ENCODE measurements around the gene WDR73. TPM values are rescaled to one million over a fixed set of nuclear protein-coding genes. Genes with fewer than 3 reads are reported as not detected.
"Not testable (repeated sequence)": the region's sequence is repeated elsewhere in the genome, so short reads cannot be mapped to it uniquely, and the experiment has no call there.

WDR73 gene
- total and polyA plus RNA-seq, 12 donors, result 8.3 to 45.6 (median 32.8) TPM

- DNase-seq, result no peak
- Histone ChIP-seq H3K4me3 (no peak overlapping the region), H3K9me3 (replicated peaks in 1 of 3) (no peaks in the 10 kb centered on the region), H3K4me1 (replicated peaks in 1 of 2) (peaks cover 9 to 16% of the 10 kb centered on the region in 2 donors), H3K36me3 (replicated peaks in 1 of 2) (peaks cover 0 to 100% of the 10 kb centered on the region in 2 donors), H3K27me3 (no peaks in the 10 kb centered on the region), H3K27ac (no peak overlapping the region)
- intact Hi-C loops (cut with DNase I), result no loop called here
- TF ChIP-seq CTCF (IDR thresholded peaks at IDR 0.05) (no peak), POLR2A (IDR thresholded peaks at IDR 0.05) (no peak)
- WGBS, 4 donors, result 83 to 91% (median 87%) methylated on average over 2 to 10 of the region's 10 CpGs
These were observed 8.6 kb downstream of the WDR73 start for GRCh38 chr15:84645496-84645895.

- DNase-seq, result no peak
- Histone ChIP-seq H3K27me3 (no peaks in the 10 kb centered on the region), H3K4me1 (replicated peaks in 1 of 2) (peaks cover 8 to 12% of the 10 kb centered on the region in 2 donors), H3K4me3 (no peak overlapping the region), H3K9me3 (replicated peaks in 1 of 3) (no peaks in the 10 kb centered on the region), H3K36me3 (replicated peaks in 1 of 2) (peaks cover 0 to 100% of the 10 kb centered on the region in 2 donors), H3K27ac (no peak overlapping the region)
- no peak for TF ChIP-seq CTCF (IDR thresholded peaks at IDR 0.05)
- TF ChIP-seq POLR2A (IDR thresholded peaks at IDR 0.05), result no peak
- intact Hi-C loops (cut with DNase I), result no loop called here
- 81 to 98% (median 92%) methylated on average over 5 to 6 of the region's 6 CpGs for WGBS, 4 donors
These were observed 10.2 kb downstream of the WDR73 start for GRCh38 chr15:84643838-84644237.

GRCh38 chr15:84642640-84643039 is 11.4 kb downstream of the WDR73 start:
- intact Hi-C loops (cut with DNase I); H3K27me3 ChIP-seq; H3K9me3 ChIP-seq (replicated peaks in 1 of 3); H3K27ac ChIP-seq; H3K4me3 ChIP-seq; H3K4me1 ChIP-seq (replicated peaks in 1 of 2): not testable (repeated sequence)
- peaks cover 0 to 99% of the 10 kb centered on the region in 2 donors for H3K36me3 ChIP-seq (replicated peaks in 1 of 2)
- WGBS, 4 donors, result 50 to 99% (median 69%) methylated on average over 2 of the region's 2 CpGs
- DNase-seq, result peak in 1 of 7 donors; percentile 10

GRCh38 chr15:84641871-84642270 is 12.2 kb downstream of the WDR73 start:
- peak in 1 of 7 donors; percentile 10 for DNase-seq
- H3K27ac ChIP-seq; H3K27me3 ChIP-seq; intact Hi-C loops (cut with DNase I); H3K9me3 ChIP-seq (replicated peaks in 1 of 3); H3K4me3 ChIP-seq: not testable (repeated sequence)
- peaks cover 5 to 10% of the 10 kb centered on the region in 2 donors for H3K4me1 ChIP-seq (replicated peaks in 1 of 2)
- WGBS, 4 donors, result 88 to 96% (median 95%) methylated on average over 9 of the region's 9 CpGs
- H3K36me3 ChIP-seq (replicated peaks in 1 of 2), result peaks cover 0 to 97% of the 10 kb centered on the region in 2 donors

GRCh38 chr15:84638103-84638502 is 16.0 kb downstream of the WDR73 start:
- Histone ChIP-seq H3K4me1 (replicated peaks in 1 of 2) (peaks cover 13 to 34% of the 10 kb centered on the region in 2 donors), H3K27ac (peak overlapping the region in 4 of 5 donors; percentile 5 to 70 (median 20)), H3K36me3 (replicated peaks in 1 of 2) (peaks cover 0 to 63% of the 10 kb centered on the region in 2 donors), H3K4me3 (no peak overlapping the region), H3K9me3 (replicated peaks in 1 of 3) (no peaks in the 10 kb centered on the region), H3K27me3 (no peaks in the 10 kb centered on the region)
- WGBS, 4 donors, result 54 to 67% (median 61%) methylated on average over 3 of the region's 3 CpGs
- TF ChIP-seq POLR2A (IDR thresholded peaks at IDR 0.05) (no peak), CTCF (IDR thresholded peaks at IDR 0.05) (no peak)
- intact Hi-C loops (cut with DNase I), result no loop called here
- no peak for DNase-seq
